HEK293 (cell line): ENCODE results near the gene FNIP1.

ENCODE experiments used
- ATF2 ChIP-seq: fragments of 450-650 bp; formaldehyde crosslinking; IDR thresholded peaks from 2 replicates; pipeline ENCODE4 v1.5.1; 2016; ENCODE audit warnings: missing biosample characterization, missing genetic modification characterization, low read depth
- CTCF ChIP-seq: fragments of 450-650 bp; formaldehyde crosslinking; IDR thresholded peaks from 2 replicates; pipeline ENCODE4 v1.5.1; 2016; ENCODE audit warnings: missing biosample characterization, missing genetic modification characterization
- FEZF1 ChIP-seq: fragments of 450-650 bp; formaldehyde crosslinking; IDR thresholded peaks from 2 replicates; pipeline ENCODE4 v1.5.1; 2016; ENCODE audit warnings: missing biosample characterization, missing genetic modification characterization
- HOXC10 ChIP-seq: sonication (generic); formaldehyde crosslinking; IDR thresholded peaks from 2 replicates; pipeline ENCODE4 v1.8.1; 2023; ENCODE audit warnings: mild to moderate bottlenecking, missing genetic modification reagents
- TRIM28 ChIP-seq: IDR thresholded peaks from 2 replicates; pipeline ENCODE4 v1.6.1; 2011; ENCODE audit warnings: low read length, control low read depth, borderline replicate concordance
- ZBTB10 ChIP-seq: fragments of 450-650 bp; formaldehyde crosslinking; IDR thresholded peaks from 2 replicates; pipeline ENCODE4 v1.5.1; 2016; ENCODE audit warnings: missing biosample characterization, missing genetic modification characterization
- ZFP41 ChIP-seq: fragments of 450-650 bp; formaldehyde crosslinking; IDR thresholded peaks from 2 replicates; pipeline ENCODE4 v1.5.1; 2016; ENCODE audit warnings: missing biosample characterization, missing genetic modification characterization, borderline replicate concordance
- ZNF18 ChIP-seq: fragments of 450-650 bp; formaldehyde crosslinking; IDR thresholded peaks from 2 replicates; pipeline ENCODE4 v1.5.1; 2016; ENCODE audit warnings: missing biosample characterization, missing genetic modification characterization
- ZNF24 ChIP-seq: fragments of 450-650 bp; formaldehyde crosslinking; IDR thresholded peaks from 2 replicates; pipeline ENCODE4 v1.5.1; 2016; ENCODE audit warnings: missing biosample characterization, missing genetic modification characterization
- ZNF785 ChIP-seq: fragments of 450-650 bp; formaldehyde crosslinking; IDR thresholded peaks from 2 replicates; pipeline ENCODE4 v1.5.1; 2016; ENCODE audit warnings: missing biosample characterization, missing genetic modification characterization
- ZNF830 ChIP-seq: fragments of 450-650 bp; IDR thresholded peaks from 2 replicates; pipeline ENCODE4 v1.5.0; 2018; ENCODE audit warnings: missing biosample characterization, missing genetic modification characterization, low read depth, mild to moderate bottlenecking, moderate library complexity
- TF ChIP-seq, protein P1 (sequence below): fragments of 450-650 bp; formaldehyde crosslinking; IDR thresholded peaks from 2 replicates; pipeline ENCODE4 v1.5.1; 2016; ENCODE audit warnings: missing biosample characterization, missing genetic modification characterization, low read depth
- TF ChIP-seq, protein P2 (sequence below): fragments of 450-650 bp; formaldehyde crosslinking; IDR thresholded peaks from 2 replicates; pipeline ENCODE4 v1.5.1; 2016; ENCODE audit warnings: missing biosample characterization, missing genetic modification characterization

GRCh38 chr5:131795228-131795627 lies 1.6 kb downstream of the FNIP1 start:
- TF ChIP-seq FEZF1 (tag by site-specific recombination) (no peak), ZNF785 (tag by site-specific recombination) (no peak), ZBTB10 (tag by site-specific recombination) (no peak), ZFP41 (tag by site-specific recombination) (no peak), ZNF830 (tag by site-specific recombination) (no peak), ZNF24 (tag by site-specific recombination) (no peak), ZNF18 (tag by site-specific recombination) (no peak), HOXC10 (CRISPR knock-in tag) (no peak), TRIM28 (no peak), CTCF (tag by site-specific recombination) (no peak), ATF2 (tag by site-specific recombination) (no peak)
- TF ChIP-seq, protein P1, sequence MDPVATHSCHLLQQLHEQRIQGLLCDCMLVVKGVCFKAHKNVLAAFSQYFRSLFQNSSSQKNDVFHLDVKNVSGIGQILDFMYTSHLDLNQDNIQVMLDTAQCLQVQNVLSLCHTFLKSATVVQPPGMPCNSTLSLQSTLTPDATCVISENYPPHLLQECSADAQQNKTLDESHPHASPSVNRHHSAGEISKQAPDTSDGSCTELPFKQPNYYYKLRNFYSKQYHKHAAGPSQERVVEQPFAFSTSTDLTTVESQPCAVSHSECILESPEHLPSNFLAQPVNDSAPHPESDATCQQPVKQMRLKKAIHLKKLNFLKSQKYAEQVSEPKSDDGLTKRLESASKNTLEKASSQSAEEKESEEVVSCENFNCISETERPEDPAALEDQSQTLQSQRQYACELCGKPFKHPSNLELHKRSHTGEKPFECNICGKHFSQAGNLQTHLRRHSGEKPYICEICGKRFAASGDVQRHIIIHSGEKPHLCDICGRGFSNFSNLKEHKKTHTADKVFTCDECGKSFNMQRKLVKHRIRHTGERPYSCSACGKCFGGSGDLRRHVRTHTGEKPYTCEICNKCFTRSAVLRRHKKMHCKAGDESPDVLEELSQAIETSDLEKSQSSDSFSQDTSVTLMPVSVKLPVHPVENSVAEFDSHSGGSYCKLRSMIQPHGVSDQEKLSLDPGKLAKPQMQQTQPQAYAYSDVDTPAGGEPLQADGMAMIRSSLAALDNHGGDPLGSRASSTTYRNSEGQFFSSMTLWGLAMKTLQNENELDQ (tag by site-specific recombination) = no peak
- TF ChIP-seq, protein P2, sequence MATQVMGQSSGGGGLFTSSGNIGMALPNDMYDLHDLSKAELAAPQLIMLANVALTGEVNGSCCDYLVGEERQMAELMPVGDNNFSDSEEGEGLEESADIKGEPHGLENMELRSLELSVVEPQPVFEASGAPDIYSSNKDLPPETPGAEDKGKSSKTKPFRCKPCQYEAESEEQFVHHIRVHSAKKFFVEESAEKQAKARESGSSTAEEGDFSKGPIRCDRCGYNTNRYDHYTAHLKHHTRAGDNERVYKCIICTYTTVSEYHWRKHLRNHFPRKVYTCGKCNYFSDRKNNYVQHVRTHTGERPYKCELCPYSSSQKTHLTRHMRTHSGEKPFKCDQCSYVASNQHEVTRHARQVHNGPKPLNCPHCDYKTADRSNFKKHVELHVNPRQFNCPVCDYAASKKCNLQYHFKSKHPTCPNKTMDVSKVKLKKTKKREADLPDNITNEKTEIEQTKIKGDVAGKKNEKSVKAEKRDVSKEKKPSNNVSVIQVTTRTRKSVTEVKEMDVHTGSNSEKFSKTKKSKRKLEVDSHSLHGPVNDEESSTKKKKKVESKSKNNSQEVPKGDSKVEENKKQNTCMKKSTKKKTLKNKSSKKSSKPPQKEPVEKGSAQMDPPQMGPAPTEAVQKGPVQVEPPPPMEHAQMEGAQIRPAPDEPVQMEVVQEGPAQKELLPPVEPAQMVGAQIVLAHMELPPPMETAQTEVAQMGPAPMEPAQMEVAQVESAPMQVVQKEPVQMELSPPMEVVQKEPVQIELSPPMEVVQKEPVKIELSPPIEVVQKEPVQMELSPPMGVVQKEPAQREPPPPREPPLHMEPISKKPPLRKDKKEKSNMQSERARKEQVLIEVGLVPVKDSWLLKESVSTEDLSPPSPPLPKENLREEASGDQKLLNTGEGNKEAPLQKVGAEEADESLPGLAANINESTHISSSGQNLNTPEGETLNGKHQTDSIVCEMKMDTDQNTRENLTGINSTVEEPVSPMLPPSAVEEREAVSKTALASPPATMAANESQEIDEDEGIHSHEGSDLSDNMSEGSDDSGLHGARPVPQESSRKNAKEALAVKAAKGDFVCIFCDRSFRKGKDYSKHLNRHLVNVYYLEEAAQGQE (tag by site-specific recombination) = no peak
